HG02571 (cell line): ENCODE measurements around the gene MCC.

ENCODE experiments used
- ATAC-seq: cut with Tn5 transposase; IDR thresholded peaks from one replicate; pipeline ENCODE4 v1.9.1; 2021; ENCODE audit warnings: mild to moderate bottlenecking, moderate library complexity; ENCODE audit not compliant: unreplicated experiment

Gene MCC

DNA sequence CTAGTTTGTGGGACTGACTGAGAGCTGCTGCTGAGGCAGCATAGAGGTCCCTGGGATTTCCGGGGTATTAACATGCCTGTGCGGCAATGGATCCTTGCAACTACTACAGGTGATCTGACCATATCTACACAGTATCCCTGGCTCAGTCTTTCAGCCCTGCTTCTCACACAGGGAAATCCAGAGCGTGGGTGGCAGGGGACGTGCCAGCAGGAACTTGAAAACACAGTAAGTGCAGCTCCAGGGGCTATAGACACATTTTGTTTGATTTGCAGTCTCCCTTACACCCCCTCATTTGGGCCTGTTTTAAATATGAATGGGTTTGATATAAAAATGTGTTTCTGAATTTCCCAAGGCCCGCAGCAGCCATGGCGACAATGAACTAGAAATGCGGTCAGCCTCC is 302.2 kb downstream of the MCC start:
- ATAC-seq, result no peak

- no peak for ATAC-seq
These were observed 304.6 kb downstream of the MCC start for GRCh38 chr5:113183694-113184093.

DNA sequence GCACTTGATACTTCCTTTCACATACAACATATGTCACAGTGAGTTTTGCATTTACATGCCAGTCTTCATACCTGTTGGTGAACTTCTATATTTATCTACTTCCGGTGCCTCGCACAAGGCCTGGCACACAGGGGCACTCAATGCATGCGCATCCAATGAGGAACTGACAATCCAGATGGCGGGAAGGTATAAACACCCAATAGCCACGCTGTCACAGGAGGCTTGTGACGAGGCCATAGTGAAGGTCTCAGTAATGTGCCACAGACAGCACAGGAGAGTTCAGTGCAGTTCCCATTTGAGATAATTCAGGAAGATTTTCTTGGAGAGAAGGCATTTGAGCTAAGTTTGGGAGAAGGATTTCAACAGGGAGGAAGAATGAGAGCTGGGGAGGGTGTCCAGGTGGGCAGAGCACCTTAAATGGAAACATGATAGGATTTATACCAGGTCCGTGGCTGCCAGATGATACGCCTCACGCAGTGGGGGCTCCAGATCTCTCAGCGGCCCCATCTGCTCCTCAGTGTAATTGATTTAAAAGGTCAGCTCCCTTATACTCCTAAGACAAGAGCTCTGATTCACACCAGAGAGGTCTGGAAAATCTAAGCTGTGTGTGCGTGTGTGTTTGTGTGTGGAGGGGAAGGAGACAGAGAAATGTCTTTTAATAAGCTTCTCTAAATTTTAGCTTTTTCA is 305.5 kb downstream of the MCC start:
- ATAC-seq, result no peak

- no peak for ATAC-seq
These were observed 306.3 kb downstream of the MCC start for GRCh38 chr5:113181853-113182490.

DNA sequence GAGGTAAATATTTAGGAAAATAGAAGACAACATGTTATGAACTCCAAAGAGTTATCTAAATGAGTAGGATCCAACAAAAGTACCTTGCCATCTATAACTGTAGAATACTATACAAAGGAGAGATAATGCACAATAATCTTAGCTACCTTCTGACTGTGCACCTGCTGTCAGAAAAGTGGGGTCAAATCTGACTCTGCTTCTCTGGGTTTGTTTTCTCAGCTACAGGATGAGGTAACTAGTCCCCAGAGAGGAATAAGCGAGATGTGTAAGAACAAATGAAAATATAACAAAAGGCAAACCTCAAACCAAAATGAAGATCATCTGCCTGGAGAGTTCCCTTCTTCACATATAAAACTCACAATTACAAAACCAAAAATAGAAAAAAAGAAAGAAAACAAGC is 306.8 kb downstream of the MCC start:
- no peak for ATAC-seq

DNA sequence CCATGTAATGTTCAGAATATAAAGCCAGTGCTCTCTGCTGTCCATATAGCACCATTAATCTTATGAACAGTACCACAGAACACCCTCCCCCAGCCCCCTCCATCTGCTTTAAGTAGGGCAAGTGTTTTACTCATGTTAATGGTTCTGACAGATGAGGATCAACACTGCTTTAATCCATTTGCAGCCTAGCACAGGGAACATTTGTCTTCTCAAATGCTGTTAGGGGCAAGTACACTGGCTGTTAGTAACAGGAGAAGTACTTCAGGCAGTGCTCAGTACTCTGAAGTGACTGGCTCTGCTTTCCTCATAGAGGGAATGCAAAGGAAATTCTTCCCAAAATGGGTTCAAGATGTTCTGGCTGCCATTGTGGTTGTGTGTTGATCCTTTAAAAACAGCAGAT is 309.1 kb downstream of the MCC start:
- ATAC-seq, result no peak

GRCh38 chr5:113178073-113178779 is 310.0 kb downstream of the MCC start:
- no peak for ATAC-seq

DNA sequence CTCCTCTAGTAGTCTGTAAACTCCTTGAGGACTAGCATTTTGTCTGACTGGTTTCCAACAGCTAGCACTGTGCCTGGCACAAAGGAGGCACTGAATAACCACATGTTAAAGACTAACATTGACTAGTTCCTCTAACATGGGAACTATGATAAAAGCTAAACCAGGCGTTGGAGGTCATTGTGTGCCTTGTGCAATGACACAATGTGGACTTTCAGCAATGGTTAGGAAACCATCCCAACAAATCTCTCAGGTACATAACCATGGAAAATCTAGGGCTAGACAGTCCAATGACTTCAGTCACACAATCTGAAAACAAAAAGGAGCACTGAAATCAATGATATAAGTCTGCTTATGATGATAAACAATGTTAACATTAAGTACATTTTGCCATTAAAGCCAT is 311.0 kb downstream of the MCC start:
- no peak for ATAC-seq

DNA sequence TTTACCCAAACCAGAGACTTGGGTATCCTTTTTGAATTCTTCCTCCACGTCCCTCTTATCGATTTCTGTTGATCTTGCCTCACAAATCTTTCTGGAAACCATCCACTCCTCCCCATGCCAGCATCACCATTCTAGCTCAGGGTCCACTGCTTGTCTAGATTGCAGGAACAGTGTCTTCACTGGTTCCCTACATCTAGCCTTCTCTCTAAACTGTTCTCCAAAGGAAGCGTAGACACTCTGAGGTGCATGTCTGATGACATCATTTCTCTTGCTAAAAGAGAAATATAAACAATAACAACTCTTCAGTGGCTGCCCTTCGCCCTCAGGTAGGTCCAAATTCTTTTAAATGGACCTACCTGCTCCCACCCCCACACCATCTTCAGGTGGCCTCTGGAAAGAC is 311.5 kb downstream of the MCC start:
- no peak for ATAC-seq

DNA sequence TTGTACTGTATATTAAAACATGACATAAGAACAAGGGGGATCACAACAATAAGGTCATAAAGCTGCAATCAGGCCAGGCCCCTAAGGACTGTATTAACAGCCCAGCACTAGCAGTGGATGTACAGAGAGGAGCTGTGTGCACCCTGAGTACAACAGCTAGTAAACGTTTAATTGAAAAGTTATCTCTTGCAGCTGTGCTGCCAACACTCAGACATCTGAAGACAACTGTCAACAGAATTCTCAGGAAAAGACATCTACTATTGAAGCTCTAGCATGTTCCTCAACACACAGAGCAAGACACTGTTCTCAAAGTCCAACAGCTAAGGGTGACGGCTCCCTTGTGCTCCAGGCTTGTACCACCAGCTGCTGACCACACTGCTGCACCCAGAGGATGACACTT is 312.1 kb downstream of the MCC start:
- no peak for ATAC-seq

DNA sequence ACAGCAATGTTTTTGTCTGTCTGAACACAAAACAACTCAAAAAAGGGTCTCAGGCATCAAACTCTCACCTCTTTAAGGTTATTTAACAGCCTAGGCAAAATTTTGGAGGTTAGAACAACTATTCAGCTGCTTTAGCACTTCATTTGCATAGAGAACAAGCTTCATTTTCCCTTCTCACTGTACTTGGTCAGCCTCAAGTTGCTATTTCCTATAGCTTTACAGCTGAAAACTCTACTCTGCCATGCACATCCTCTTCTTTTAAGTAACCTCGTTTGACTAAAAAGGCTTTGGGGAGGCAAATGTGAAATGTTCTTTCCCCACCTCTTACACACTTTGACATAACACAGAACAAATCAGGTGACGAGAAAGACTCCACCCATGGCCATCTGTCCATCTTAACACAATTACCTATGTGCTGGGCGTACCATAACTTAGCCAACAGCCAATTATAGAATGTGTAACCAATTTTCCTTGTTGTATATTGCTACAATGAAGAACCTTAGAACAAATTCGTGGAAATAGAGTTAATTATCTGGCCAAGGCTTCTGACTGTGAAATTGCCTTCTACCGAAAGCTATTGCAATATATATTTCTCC is 315.9 kb downstream of the MCC start:
- ATAC-seq, result no peak

DNA sequence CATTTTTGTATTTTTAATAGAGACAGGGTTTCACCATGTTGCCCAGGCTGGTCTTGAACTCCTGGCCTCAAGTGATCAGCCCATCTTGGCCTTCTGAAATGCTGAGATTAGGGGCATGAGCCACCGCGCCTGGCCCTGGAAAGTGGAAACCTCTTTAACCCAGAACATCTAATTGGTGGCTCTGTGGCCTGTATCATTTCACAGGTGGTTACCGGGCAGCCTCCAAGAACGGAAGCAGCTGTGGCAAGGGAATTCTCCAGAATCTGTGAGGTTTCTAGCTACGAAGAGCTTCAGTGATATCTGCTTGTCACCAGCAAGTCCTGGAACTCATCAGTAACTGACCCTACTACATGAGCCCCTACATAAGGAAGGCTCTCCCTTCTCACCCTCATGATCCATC is 316.7 kb downstream of the MCC start:
- ATAC-seq, result no peak

DNA sequence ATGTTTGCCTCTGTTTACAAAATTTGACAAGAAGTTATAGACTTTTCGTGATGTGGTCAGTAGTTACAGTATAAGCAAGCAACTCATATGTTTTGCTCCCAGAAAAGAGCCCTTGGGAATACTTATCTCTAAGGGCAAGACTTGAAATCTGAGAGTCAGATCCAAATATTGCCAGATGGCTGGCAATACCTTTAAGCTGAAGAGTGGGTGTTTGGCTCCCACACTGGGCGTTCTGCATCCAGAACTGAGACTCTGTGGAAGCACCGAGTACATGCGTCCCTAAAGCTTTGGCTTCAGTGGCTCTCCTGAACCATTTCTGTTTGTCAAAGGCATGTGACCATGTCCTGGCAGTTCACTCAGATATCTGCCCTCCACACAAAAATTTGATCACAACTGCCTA is 317.5 kb downstream of the MCC start:
- ATAC-seq, result no peak

- ATAC-seq, result no peak
These were observed 318.5 kb downstream of the MCC start for GRCh38 chr5:113169720-113170119.

GRCh38 chr5:113167985-113168384 is 320.3 kb downstream of the MCC start:
- no peak for ATAC-seq

- ATAC-seq, result no peak
These were observed 321.3 kb downstream of the MCC start for GRCh38 chr5:113166852-113167366.

DNA sequence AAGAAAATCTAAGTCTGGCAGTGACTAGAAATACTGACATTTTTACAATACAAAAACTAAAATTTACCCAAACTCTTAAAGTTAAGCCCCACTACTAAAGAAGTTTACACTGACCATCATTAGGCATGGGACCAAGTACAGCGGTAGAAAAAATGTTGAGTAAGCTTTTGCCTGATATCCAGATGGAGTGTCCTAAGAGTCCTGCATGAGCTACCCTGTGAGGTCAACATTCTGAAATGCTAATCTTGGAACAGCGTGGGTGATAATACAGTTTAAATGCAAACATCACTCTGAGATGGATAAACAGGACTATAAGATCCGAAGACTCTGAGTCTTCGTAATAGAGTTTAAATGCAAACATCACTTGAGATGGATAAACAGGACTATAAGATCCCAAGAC is 322.0 kb downstream of the MCC start:
- no peak for ATAC-seq

DNA sequence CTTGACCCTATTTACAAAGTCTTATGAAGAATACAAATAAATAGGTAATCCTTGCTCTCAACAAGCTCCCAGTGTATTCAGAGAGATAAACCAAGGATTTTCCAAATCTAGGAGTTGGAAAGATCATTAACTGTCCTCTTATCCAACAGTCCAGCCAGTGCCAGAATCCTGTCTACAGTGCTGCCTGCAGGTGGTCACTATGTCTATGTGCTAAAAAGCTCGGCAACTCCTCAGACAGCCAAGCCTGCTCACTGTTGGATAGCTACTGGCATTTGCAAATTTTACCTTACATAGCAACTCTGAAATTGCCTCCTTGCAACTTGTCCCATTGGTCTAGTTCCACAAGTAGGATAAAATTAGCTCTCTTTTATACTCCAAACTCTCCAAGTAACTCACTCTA is 324.2 kb downstream of the MCC start:
- no peak for ATAC-seq

GRCh38 chr5:113163328-113163727 is 324.9 kb downstream of the MCC start:
- ATAC-seq, result no peak

GRCh38 chr5:113162770-113163169 is 325.5 kb downstream of the MCC start:
- no peak for ATAC-seq

- no peak for ATAC-seq
These were observed 326.0 kb downstream of the MCC start for GRCh38 chr5:113162208-113162607.

GRCh38 chr5:113161806-113162205 is 326.4 kb downstream of the MCC start:
- no peak for ATAC-seq
